SU-DHL-6 (cell line): ENCODE data around the gene EYA2.

Experiments
- CTCF ChIP-seq: fragments of 200-600 bp; sonication (generic); IDR thresholded peaks from one replicate; pipeline ENCODE4 v1.5.1; 2017; ENCODE audit warnings: antibody characterized with exemption, mild to moderate bottlenecking, low read length, moderate library complexity; ENCODE audit not compliant: insufficient read depth, poor library complexity, severe bottlenecking
- EZH2phosphoT487 ChIP-seq: fragments of 200-600 bp; sonication (generic), shearing (Covaris generic); conservative IDR thresholded peaks from 2 replicates; pipeline ENCODE4 v1.6.1; 2018; ENCODE audit warnings: mild to moderate bottlenecking, antibody characterized with exemption, low read length, moderate library complexity, mixed read lengths

- TF ChIP-seq CTCF, result no peak
- TF ChIP-seq EZH2phosphoT487, result no peak
Observed at GRCh38 chr20:46879386-46879785, 15.3 kb upstream of the EYA2 start.
